ENCODE measurements around the gene BNC2. TPM values are rescaled to one million over a fixed set of nuclear protein-coding genes. Genes with fewer than 3 reads are reported as not detected.

BNC2 gene
- total RNA-seq, 1 experiment from 2014 or later: 43.6 TPM

- Histone ChIP-seq H3K79me1 (ENCODE audit: insufficient read depth, low read depth, low read length, poor library complexity, severe bottlenecking) (no peaks in the 10 kb centered on the region), H2AK5ac (ENCODE audit: insufficient read length, low read length) (no peak overlapping the region), H2BK12ac (ENCODE audit: insufficient read length, low read depth, low read length) (no peak overlapping the region), H3K4me2 (ENCODE audit: insufficient read depth, insufficient read length, low read length) (no peak overlapping the region), H2AFZ (ENCODE audit: low read length) (no peak overlapping the region), H3K56ac (ENCODE audit: insufficient read length, low read depth, low read length) (no peak overlapping the region), H3K4me1 (ENCODE audit: insufficient read depth, low read length) (peaks cover 7% of the 10 kb centered on the region; the same call in 1 of the 2 replicates), H2BK5ac (ENCODE audit: insufficient read length, low read length) (no peak overlapping the region), H4K5ac (ENCODE audit: insufficient read length, low read depth, low read length) (no peak overlapping the region), H3K23ac (ENCODE audit: insufficient read length, low read depth, low read length) (no peak overlapping the region), H3T11ph (ENCODE audit: low read length) (no peak overlapping the region), H4K8ac (replicated peaks; ENCODE audit: insufficient read length, low read depth, low read length) (no peak overlapping the region), H3K23me2 (ENCODE audit: insufficient read length, low read depth, low read length, poor library complexity, severe bottlenecking) (no peaks in the 10 kb centered on the region), H3K14ac (ENCODE audit: insufficient read depth, low read length) (no peak overlapping the region), H3K79me2 (ENCODE audit: insufficient read depth, low read length) (no peaks in the 10 kb centered on the region), H3K4ac (ENCODE audit: low read depth, low read length) (no peak overlapping the region), H3K27ac (ENCODE audit: insufficient read length, low read depth, low read length) (no peak overlapping the region), H2BK20ac (ENCODE audit: low read depth, low read length, poor library complexity, severe bottlenecking) (no peak overlapping the region), H4K91ac (ENCODE audit: insufficient read length, low read depth, low read length) (no peak overlapping the region), H2BK15ac (ENCODE audit: low read depth, low read length) (no peak overlapping the region), H3K27me3 (ENCODE audit: insufficient read depth, low read length) (no peaks in the 10 kb centered on the region), H3K9ac (ENCODE audit: extremely low read depth, insufficient read length, low read length) (no peak overlapping the region), H2BK120ac (ENCODE audit: low read depth, low read length, poor library complexity, severe bottlenecking) (no peak overlapping the region), H3K18ac (ENCODE audit: insufficient read length, low read depth, low read length) (no peak overlapping the region), H3K9me3 (ENCODE audit: control insufficient read depth, low read depth, low read length) (no peaks in the 10 kb centered on the region), H4K20me1 (ENCODE audit: control insufficient read depth, insufficient read depth, insufficient read length) (no peaks in the 10 kb centered on the region)
- Mint-ChIP-seq H3K9me3 (no peaks in the 10 kb centered on the region), H3K27ac (peak overlapping the region in 2 of 3 experiments; percentile 6 to 69; a peak in 3 of 7 replicates), H3K27me3 (ENCODE audit: low read depth) (no peaks in the 10 kb centered on the region), H3K36me3 (ENCODE audit: insufficient read depth in 1 of 3, low read depth in 3 of 3) (no peaks in the 10 kb centered on the region), H3K4me3 (no peak overlapping the region), H3K4me1 (peaks cover 64 to 66% of the 10 kb centered on the region in 2 experiments)
- DNase-seq: no peak
- WGBS (ENCODE audit: extremely low coverage, insufficient read length, low lambda C conversion rate): no CpG with 5 or more reads among the region's 2 CpGs
- TF ChIP-seq CTCF (conservative IDR thresholded peaks at IDR 0.05): no peak
Measured at GRCh38 chr9:16627521-16627920, 242.9 kb downstream of the BNC2 start.

Measured in H9 (cell line).